ENCODE results near the gene DRD2.

DNA sequence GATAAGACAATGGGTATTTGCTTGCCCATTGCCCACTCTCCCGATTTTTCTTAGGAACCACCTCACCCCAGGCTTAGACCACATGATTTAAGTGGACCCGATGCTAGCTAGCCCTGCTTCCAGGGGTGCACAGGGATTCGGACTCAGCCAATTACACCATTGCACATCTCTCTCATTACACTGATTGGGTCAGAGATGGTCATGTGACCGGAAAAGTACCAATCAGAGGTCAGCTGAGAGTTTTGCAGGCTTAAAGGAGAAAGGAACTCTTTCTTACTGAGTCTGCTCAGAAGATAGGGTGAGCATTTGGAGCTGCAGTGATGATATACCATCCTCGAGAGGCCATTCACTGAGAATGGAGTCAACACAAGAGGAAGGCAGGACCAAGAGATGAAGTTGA, 99.8 kb downstream of the DRD2 start:
- TF ChIP-seq POLR2A (IDR thresholded peaks at IDR 0.05; ENCODE audit: low read depth, low read length) (no peak), EZH2 (IDR thresholded peaks at IDR 0.05; ENCODE audit: borderline replicate concordance, low read depth, low read length, severe bottlenecking) (no peak)
- TF ChIP-seq, protein P1, sequence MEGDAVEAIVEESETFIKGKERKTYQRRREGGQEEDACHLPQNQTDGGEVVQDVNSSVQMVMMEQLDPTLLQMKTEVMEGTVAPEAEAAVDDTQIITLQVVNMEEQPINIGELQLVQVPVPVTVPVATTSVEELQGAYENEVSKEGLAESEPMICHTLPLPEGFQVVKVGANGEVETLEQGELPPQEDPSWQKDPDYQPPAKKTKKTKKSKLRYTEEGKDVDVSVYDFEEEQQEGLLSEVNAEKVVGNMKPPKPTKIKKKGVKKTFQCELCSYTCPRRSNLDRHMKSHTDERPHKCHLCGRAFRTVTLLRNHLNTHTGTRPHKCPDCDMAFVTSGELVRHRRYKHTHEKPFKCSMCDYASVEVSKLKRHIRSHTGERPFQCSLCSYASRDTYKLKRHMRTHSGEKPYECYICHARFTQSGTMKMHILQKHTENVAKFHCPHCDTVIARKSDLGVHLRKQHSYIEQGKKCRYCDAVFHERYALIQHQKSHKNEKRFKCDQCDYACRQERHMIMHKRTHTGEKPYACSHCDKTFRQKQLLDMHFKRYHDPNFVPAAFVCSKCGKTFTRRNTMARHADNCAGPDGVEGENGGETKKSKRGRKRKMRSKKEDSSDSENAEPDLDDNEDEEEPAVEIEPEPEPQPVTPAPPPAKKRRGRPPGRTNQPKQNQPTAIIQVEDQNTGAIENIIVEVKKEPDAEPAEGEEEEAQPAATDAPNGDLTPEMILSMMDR (IDR thresholded peaks at IDR 0.05; ENCODE audit: extremely low read depth in 1 of 2, insufficient read depth in 1 of 2, low read depth in 1 of 2, low read length in 2 of 2): no peak

Measured in endothelial cell of umbilical vein (primary cell).